K562 (cell line): ENCODE measurements around the gene KLHL29. TPM values are rescaled to one million over a fixed set of nuclear protein-coding genes. Genes with fewer than 3 reads are reported as not detected.

Experiments used
- ATAC-seq: fragments of 200-7000 bp; cut with Tn5 transposase; 3 replicates; pipeline ENCODE4 v1.9.1; 2020; ENCODE audit warnings: moderate library complexity
- BruUV-seq: library from RNA; stranded (reverse); fragments of 400-500 nt; replicated peaks from 2 replicates; lab custom pipeline; 2021; lab: Mats Ljungman, UMichigan
- CTCF ChIA-PET: fragments of 300-600 bp; formaldehyde crosslinking; extraction: SDS; loops from one replicate; lab custom pipeline; 2021; ENCODE audit warnings: low intra/inter-chr PET ratio; lab: Yijun Ruan, JAX
- POLR2A ChIA-PET: fragments of 300-600, 350-650 bp; sonication (Branson Sonifier 250); formaldehyde crosslinking; extraction: SDS; loops from one replicate; lab custom pipeline; 2021; ENCODE audit warnings: antibody characterized with exemption, inconsistent platforms; lab: Yijun Ruan, JAX
- DNase-seq, 4 experiments: peaks; one replicate each; pipeline versions ENCODE4 v3.0.0 to v3.0.0-alpha.2; 2011 to 2018; ENCODE audit warnings: low spot score in 3 of 4, mixed read lengths in 3 of 4; ENCODE audit errors: extremely low read depth in 1 of 4
- FAIRE-seq: peaks from 2 replicates; lab custom pipeline; 2011; peaks lifted over from hg19 to GRCh38; lab: Jason Lieb, UNC
- H2AFZ ChIP-seq: 2 replicates; pipeline ENCODE4 v1.6.0; 2011; ENCODE audit warnings: low read depth, low read length, control low read depth, inconsistent platforms
- H3K27ac ChIP-seq: fragments of 200-600 bp; 3 replicates; pipeline ENCODE4 v1.8.0; 2011; ENCODE audit warnings: low read depth, mild to moderate bottlenecking, control low read depth, inconsistent platforms, low read length, moderate library complexity, mixed read lengths; ENCODE audit errors: extremely low read depth
- H3K27me3 ChIP-seq, 2 experiments: fragments of 300-600 bp in 1 of 2; 2 replicates in 1 of 2; 3 replicates in 1 of 2; pipeline versions ENCODE4 v1.6.0 to v1.8.0; 2011; ENCODE audit warnings: inconsistent platforms in 2 of 2, low read length in 2 of 2, mild to moderate bottlenecking in 1 of 2, mixed read lengths in 1 of 2, moderate library complexity in 1 of 2; ENCODE audit not compliant: control insufficient read depth in 2 of 2, insufficient read depth in 2 of 2
- H3K36me3 ChIP-seq: fragments of 300-600 bp; 3 replicates; pipeline ENCODE4 v1.8.0; 2011; ENCODE audit warnings: mild to moderate bottlenecking, low read length, inconsistent platforms; ENCODE audit not compliant: control insufficient read depth, insufficient read depth
- H3K4me1 ChIP-seq, 2 experiments: fragments of 200-600 bp in 1 of 2; replicated peaks in 1 of 2; 2 replicates in 1 of 2; 3 replicates in 1 of 2; pipeline versions ENCODE4 v1.5.1 to v1.8.0; 2011; ENCODE audit warnings: inconsistent platforms in 2 of 2, low read length in 2 of 2, mild to moderate bottlenecking in 1 of 2, mixed read lengths in 1 of 2, moderate library complexity in 1 of 2; ENCODE audit not compliant: control insufficient read depth in 2 of 2, insufficient read depth in 2 of 2
- H3K4me2 ChIP-seq: 2 replicates; pipeline ENCODE4 v1.6.1; 2011; ENCODE audit warnings: low read length, control low read depth, inconsistent platforms, mixed read lengths; ENCODE audit not compliant: insufficient read depth
- H3K4me3 ChIP-seq: fragments of 200-600 bp; sonication (generic), shearing (Covaris generic); 2 replicates; pipeline ENCODE4 v1.5.1; 2016; ENCODE audit warnings: control low read depth, inconsistent platforms
- H3K79me2 ChIP-seq: fragments of 200-600 bp; 3 replicates; pipeline ENCODE4 v1.8.0; 2011; ENCODE audit warnings: low read length, inconsistent platforms; ENCODE audit not compliant: control insufficient read depth, insufficient read depth
- H3K9ac ChIP-seq, 2 experiments: 2 replicates each; pipeline versions ENCODE4 v1.6.0 to v1.6.1; 2011; ENCODE audit warnings: low read depth in 2 of 2, low read length in 2 of 2, control low read depth in 1 of 2, inconsistent platforms in 1 of 2, mild to moderate bottlenecking in 1 of 2, mixed read lengths in 1 of 2; ENCODE audit not compliant: insufficient read depth in 1 of 2
- H3K9me1 ChIP-seq: one replicate; pipeline ENCODE4 v1.6.0; 2011; ENCODE audit warnings: inconsistent platforms, mild to moderate bottlenecking, low read length, moderate library complexity; ENCODE audit not compliant: control insufficient read depth, insufficient read depth
- H3K9me3 ChIP-seq: replicated peaks from 2 replicates; pipeline ENCODE4 v1.5.1; 2011; ENCODE audit warnings: low read depth, low read length, inconsistent platforms; ENCODE audit not compliant: control insufficient read depth, insufficient read depth
- H4K20me1 ChIP-seq: replicated peaks from 2 replicates; pipeline ENCODE4 v1.6.1; 2011; ENCODE audit warnings: low read length, inconsistent platforms, mixed read lengths; ENCODE audit not compliant: control insufficient read depth, insufficient read depth
- ADNP ChIP-seq: fragments of 200-800 bp; sonication (Bioruptor generic); IDR thresholded peaks from 2 replicates; pipeline ENCODE4 v1.6.1; 2016; ENCODE audit warnings: missing genetic modification characterization, missing compliant biosample characterization
- DACH1 ChIP-seq: fragments of 450-650 bp; IDR thresholded peaks from 2 replicates; pipeline ENCODE4 v1.6.1; 2018; ENCODE audit not compliant: partially characterized antibody
- GTF2B ChIP-seq: IDR thresholded peaks from 2 replicates; pipeline ENCODE4 v1.6.1; 2011; ENCODE audit not compliant: insufficient read length; ENCODE audit errors: extremely low read depth
- KDM2B ChIP-seq: fragments of 250-450 bp; sonication (Bioruptor Pico); IDR thresholded peaks from 2 replicates; pipeline ENCODE4 v1.8.0; 2021; ENCODE audit warnings: mild to moderate bottlenecking, moderate library complexity
- TAF15 ChIP-seq: fragments of 200-400 bp; formaldehyde crosslinking; IDR thresholded peaks from 2 replicates; pipeline ENCODE4 v1.6.1; 2017; ENCODE audit warnings: mild to moderate bottlenecking, low read depth, low read length, moderate library complexity
- ZBTB5 ChIP-seq: fragments of 450-650 bp; IDR thresholded peaks from 2 replicates; pipeline ENCODE4 v1.6.1; 2017; ENCODE audit warnings: antibody characterized with exemption
- ZNF592 ChIP-seq: fragments of 450-650 bp; IDR thresholded peaks from 2 replicates; pipeline ENCODE4 v1.6.1; 2017; ENCODE audit warnings: antibody characterized with exemption, mild to moderate bottlenecking
- whole genome bisulfite sequencing: fragments of 100-300 bp; shearing (Covaris generic); methylation state at CpG from one replicate; pipeline ENCODE4 v1.1.6; 2016; ENCODE audit warnings: low coverage, mixed read lengths; ENCODE audit not compliant: insufficient coverage; ENCODE audit errors: missing lambda C conversion rate; 5-methylcytosine and 5-hydroxymethylcytosine counted together
- in situ Hi-C: fragments of 300-500 bp; cut with MboI; formaldehyde crosslinking; loops from 4 replicates; pipeline ENCODE4 v1.15.0; 2018; ENCODE audit warnings: inconsistent platforms, mixed read lengths
- intact Hi-C: fragments of 100-400 bp; cut with micrococcal nuclease; formaldehyde crosslinking; loops from 2 replicates; pipeline ENCODE4 v1.14.2; 2022
- polyA plus RNA-seq, 8 experiments: library from polyadenylated mRNA; depleted of rRNA in 4 of 8; stranded (reverse) in 5 of 8; unstranded in 3 of 8; fragments of >200 nt; fragmentation: Nextera tagmentation in 2 of 8; fragmentation: Illumina TruSeq in 1 of 8; extraction: Ambion mirVana in 2 of 8; extraction: Trizol in 1 of 8; gene quantifications; 2 replicates each; pipeline versions ENCODE4 v1.2.1 to v1.2.3, GENCODE V29; 2011 to 2014; ENCODE audit warnings: inconsistent platforms in 1 of 8, missing spikeins in 1 of 8
- total RNA-seq, 7 experiments: library from RNA; depleted of rRNA in 6 of 7; stranded (reverse); fragments of >200 nt in 6 of 7; fragmentation: Illumina TruSeq in 2 of 7; extraction: Trizol in 2 of 7; gene quantifications; 2 replicates each; pipeline versions ENCODE4 v1.2.1 to v1.2.3, GENCODE V29; 2011 to 2021; ENCODE audit warnings: low replicate concordance in 1 of 7

Gene KLHL29
- total and polyA plus RNA-seq, 9 of the 15 experiments (the other 6 are each of a cell fraction or from before 2014, with no cell fraction given) = 0.03 to 0.31 (median 0.08) TPM; not detected in 1

GRCh38 chr2:23492337-23492675, 107.3 kb downstream of the KLHL29 start (continued):
- TF ChIP-seq ZNF592 = no peak
- TF ChIP-seq, all 486 proteins: peak for 2

GRCh38 chr2:23492921-23493320, 107.9 kb downstream of the KLHL29 start:
- Histone ChIP-seq H3K4me2 (no peak overlapping the region), H3K9ac (no peak overlapping the region), H3K4me3 (no peak overlapping the region), H3K9me3 (no peaks in the 10 kb centered on the region), H3K27ac (no peak overlapping the region), H3K79me2 (no peaks in the 10 kb centered on the region), H4K20me1 (no peaks in the 10 kb centered on the region; the same call in 1 of the 2 replicates), H2AFZ (no peak overlapping the region), H3K9me1 (no peaks in the 10 kb centered on the region), H3K4me1 (no peaks in the 10 kb centered on the region; a peak in 1 of 5 replicates), H3K27me3 (peaks cover 10 to 58% of the 10 kb centered on the region in 2 experiments; a peak in 4 of 5 replicates), H3K36me3 (no peaks in the 10 kb centered on the region)
- FAIRE-seq = no peak
- POLR2A ChIA-PET = interaction anchor here (0.6 kb wide), 1 partner anchor 25 kb away, joined by 3 read pairs; no protein-coding TSS in a partner anchor
- 2% methylated on average over 7 of the region's 7 CpGs for WGBS
- TF ChIP-seq KDM2B (CRISPR knock-in tag) (no peak), ADNP (tag) (no peak), ZBTB5 (no peak), DACH1 (no peak), GTF2B (no peak), TAF15 (no peak)
- CTCF ChIA-PET = no interaction called here
- in situ Hi-C loops = no loop called here
- no TSS peak for BruUV-seq
- intact Hi-C loops = no loop called here
- DNase-seq = no peak
- ATAC-seq = no peak
